ENCODE results near the gene B3GLCT. TPM values are rescaled to one million over a fixed set of nuclear protein-coding genes. Genes with fewer than 3 reads are reported as not detected.

The B3GLCT gene
- total and polyA plus RNA-seq, 10 of the 15 experiments (the other 5 are each of a cell fraction or from before 2014, with no cell fraction given), result 0.07 to 0.89 (median 0.25) TPM

DNA sequence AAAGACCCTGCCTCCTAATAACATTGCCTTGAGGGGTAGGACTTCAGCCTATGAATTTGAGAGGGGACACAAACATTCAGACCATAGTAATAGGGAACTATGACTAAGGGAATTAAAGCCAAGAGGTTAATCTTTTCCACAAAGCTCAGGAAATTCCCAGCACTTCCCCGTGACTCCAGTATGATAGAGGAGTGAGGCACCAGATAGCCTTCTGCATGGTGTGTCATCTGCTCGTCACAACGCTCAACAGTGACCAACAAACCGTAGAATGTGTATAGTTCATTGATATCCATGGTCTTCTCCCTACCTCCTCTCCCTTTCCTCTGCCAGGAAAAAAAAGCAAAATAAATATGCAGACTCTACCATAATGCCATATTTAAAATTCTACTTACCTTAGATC is 64.4 kb downstream of the B3GLCT start (continued):
- TF ChIP-seq, protein P1, sequence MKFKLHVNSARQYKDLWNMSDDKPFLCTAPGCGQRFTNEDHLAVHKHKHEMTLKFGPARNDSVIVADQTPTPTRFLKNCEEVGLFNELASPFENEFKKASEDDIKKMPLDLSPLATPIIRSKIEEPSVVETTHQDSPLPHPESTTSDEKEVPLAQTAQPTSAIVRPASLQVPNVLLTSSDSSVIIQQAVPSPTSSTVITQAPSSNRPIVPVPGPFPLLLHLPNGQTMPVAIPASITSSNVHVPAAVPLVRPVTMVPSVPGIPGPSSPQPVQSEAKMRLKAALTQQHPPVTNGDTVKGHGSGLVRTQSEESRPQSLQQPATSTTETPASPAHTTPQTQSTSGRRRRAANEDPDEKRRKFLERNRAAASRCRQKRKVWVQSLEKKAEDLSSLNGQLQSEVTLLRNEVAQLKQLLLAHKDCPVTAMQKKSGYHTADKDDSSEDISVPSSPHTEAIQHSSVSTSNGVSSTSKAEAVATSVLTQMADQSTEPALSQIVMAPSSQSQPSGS (IDR thresholded peaks at IDR 0.05; ENCODE audit: low read length), result no peak
- TF ChIP-seq REST (IDR thresholded peaks at IDR 0.05; ENCODE audit: low read depth, low read length), result no peak

DNA sequence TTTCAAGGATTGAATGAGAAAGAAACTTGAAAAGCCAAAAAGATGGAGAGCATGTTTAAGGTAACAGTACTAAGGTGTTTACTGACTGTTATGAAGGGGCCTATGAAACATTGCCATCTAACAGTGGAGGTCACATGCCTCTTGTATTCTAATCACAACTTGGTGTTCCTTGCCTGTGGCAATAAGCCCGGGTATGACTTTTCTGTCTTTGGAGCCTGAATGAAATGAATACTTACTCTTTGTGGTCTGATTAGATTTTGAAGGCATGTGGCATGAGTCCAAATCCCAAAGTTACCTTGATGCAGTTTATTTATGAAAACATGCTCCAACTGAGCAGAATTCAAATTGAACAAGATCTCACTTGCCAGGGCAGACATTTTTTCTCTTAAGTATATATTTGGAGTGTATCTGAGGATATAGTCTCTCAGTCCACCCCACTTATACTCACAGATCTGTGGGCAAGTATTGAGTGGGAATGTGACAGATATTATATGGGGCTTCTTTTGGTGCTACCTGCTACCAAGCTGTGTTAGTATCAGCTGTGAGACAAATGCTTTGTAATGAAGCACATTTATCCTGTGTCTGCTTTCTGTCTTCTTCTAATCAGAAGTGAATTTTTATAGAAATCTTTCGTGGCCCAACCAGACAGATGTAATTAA is 67.5 kb downstream of the B3GLCT start:
- ChIA-PET CTCF (no interaction called here), POLR2A (no interaction called here), SMC1A (ENCODE audit: uncharacterized antibody, unreplicated experiment) (no interaction called here), RAD21 (ENCODE audit: unreplicated experiment) (no interaction called here)
- Histone ChIP-seq H3K36me3 (ENCODE audit: control insufficient read depth in 2 of 2, insufficient read depth in 2 of 2, low read length in 1 of 2) (no peaks in the 10 kb centered on the region), H3K27ac (ENCODE audit: control insufficient read depth, insufficient read depth) (no peak overlapping the region), H3K9ac (ENCODE audit: control insufficient read depth, insufficient read depth, low read length) (no peak overlapping the region), H3K27me3 (replicated peaks in 1 of 2; ENCODE audit: control insufficient read depth in 2 of 2, insufficient read depth in 2 of 2, low read length in 1 of 2) (no peaks in the 10 kb centered on the region), H3K4me1 (ENCODE audit: control insufficient read depth, insufficient read depth, low read length) (no peaks in the 10 kb centered on the region), H4K20me1 (ENCODE audit: control insufficient read depth, insufficient read depth) (no peaks in the 10 kb centered on the region), H3K4me2 (ENCODE audit: control insufficient read depth, insufficient read depth) (no peak overlapping the region), H2AFZ (ENCODE audit: control insufficient read depth, low read depth, low read length) (no peak overlapping the region), H3K9me3 (replicated peaks; ENCODE audit: control insufficient read depth, insufficient read depth, low read length) (no peaks in the 10 kb centered on the region), H3K4me3 (no peak overlapping the region), H3K79me2 (ENCODE audit: control insufficient read depth, insufficient read depth, low read length) (no peaks in the 10 kb centered on the region)
- no peak for FAIRE-seq
- intact Hi-C loops (cut with micrococcal nuclease; ENCODE audit: unreplicated experiment) (no loop called here), in situ Hi-C loops (cut with MboI) (no loop called here)
- BruUV-seq (replicated peaks), result no TSS peak
- WGBS (ENCODE audit: insufficient coverage, insufficient replicate concordance, low lambda C conversion rate, missing lambda C conversion rate), result 14% methylated on average over 2 of the region's 2 CpGs
- no peak for ATAC-seq
- no peak for DNase-seq (ENCODE audit: low read depth, low spot score)
- TF ChIP-seq, protein P2, sequence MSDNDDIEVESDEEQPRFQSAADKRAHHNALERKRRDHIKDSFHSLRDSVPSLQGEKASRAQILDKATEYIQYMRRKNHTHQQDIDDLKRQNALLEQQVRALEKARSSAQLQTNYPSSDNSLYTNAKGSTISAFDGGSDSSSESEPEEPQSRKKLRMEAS (IDR thresholded peaks at IDR 0.05; ENCODE audit: low read depth, low read length), result no peak
- TF ChIP-seq SMAD1 (IDR thresholded peaks at IDR 0.05; ENCODE audit: low read depth, partially characterized antibody), result no peak
- TF ChIP-seq JUND (IDR thresholded peaks at IDR 0.05; ENCODE audit: low read depth, low read length), result no peak
- no peak for TF ChIP-seq ZSCAN29 (IDR thresholded peaks at IDR 0.05)
- TF ChIP-seq ZNF687 (IDR thresholded peaks at IDR 0.05), result no peak
- no peak for TF ChIP-seq ZNF384 (IDR thresholded peaks at IDR 0.05; ENCODE audit: borderline replicate concordance, low read depth, low read length)
- no peak for TF ChIP-seq SP1 (IDR thresholded peaks at IDR 0.05; ENCODE audit: low read depth, low read length)
- TF ChIP-seq MYC (IDR thresholded peaks at IDR 0.05; ENCODE audit: insufficient read depth, insufficient read length, insufficient replicate concordance, low read length, severe bottlenecking), result no peak
- TF ChIP-seq RELB (IDR thresholded peaks at IDR 0.05; ENCODE audit: low read depth), result no peak
